GM10248 (cell line): Measurements from ENCODE around the gene BICD1.
"Not testable (repeated sequence)": the region's sequence is repeated elsewhere in the genome, so short reads cannot be mapped to it uniquely, and the experiment has no call there.

Source experiments
- CTCF ChIA-PET: fragments of 300-600 bp; sonication (Branson Sonifier 250); formaldehyde crosslinking; extraction: SDS; loops from one replicate; lab custom pipeline; 2021; ENCODE audit warnings: antibody characterized with exemption; lab: Yijun Ruan, JAX
- POLR2A ChIA-PET: fragments of 350-650 bp; sonication (Branson Sonifier 250); formaldehyde crosslinking; extraction: SDS; loops from one replicate; lab custom pipeline; 2020; ENCODE audit warnings: antibody characterized with exemption; lab: Yijun Ruan, JAX
- DNase-seq: peaks from one replicate; pipeline ENCODE4 v3.0.0; 2012; ENCODE audit errors: extremely low spot score
- CTCF ChIP-seq: IDR thresholded peaks from 2 replicates; pipeline ENCODE4 v1.5.1; 2012; ENCODE audit warnings: mild to moderate bottlenecking, low read depth; ENCODE audit errors: extremely low read depth, missing control alignments, control extremely low read depth

BICD1 gene

GRCh38 chr12:32226768-32227167, 120.1 kb downstream of the BICD1 start:
- no peak for TF ChIP-seq CTCF

DNA sequence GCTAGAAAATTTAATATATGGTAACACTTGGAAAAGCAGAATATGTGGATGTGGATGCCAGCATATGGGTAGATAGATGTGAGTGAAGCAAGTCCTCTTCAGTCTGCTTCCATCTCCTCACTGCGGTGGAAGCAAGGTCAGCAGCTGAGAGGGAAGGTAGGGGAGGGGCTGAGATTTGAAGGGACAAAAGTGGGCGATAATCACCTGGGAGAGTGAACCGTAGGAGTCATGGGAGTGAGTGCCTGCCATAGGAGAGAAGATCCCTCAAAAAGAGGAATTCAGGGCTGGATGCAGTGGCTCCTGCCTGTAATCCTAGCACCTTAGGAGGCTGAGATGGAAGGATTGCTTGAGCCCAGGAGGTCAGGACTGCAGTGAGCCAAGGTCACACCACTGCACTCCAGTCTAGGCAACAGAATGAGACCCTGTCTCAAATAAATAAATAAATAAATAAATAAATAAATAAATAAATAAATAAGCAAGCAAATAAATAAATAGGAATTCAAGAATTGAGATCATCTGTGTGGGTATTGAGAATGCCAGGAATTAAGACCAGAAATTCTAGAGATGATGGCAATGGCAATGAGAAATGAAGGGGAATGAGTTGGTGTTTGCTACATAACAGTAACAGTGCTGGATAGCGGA, 123.4 kb downstream of the BICD1 start:
- no peak for DNase-seq
- TF ChIP-seq CTCF = no peak
- CTCF ChIA-PET = no interaction called here
- POLR2A ChIA-PET = interaction anchor here (0.6 kb wide), 1 partner anchor 14 kb away, joined by 8 read pairs; no protein-coding TSS in a partner anchor

More at GRCh38 chr12:32226768-32227167, 120.1 kb downstream of the BICD1 start:
- CTCF ChIA-PET = no interaction called here
- no peak for DNase-seq
- POLR2A ChIA-PET = no interaction called here

DNA sequence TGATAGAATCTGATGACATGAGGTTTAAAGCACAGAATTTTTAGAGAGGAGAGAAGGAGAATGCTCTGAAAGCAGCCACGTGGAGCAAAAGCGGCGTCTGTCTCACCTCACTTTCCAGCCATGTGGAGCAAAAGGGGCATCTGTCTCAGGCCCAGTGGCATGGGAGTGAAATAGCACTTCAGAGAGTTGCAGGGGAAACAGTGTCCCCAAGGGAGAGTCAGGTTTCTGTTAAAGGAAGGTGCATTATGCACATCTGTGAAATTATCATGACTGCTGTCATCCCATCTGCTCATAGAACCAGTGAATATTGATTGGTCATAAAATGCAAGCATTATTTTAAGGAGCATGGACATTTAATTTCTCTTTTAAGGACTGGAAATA, 124.0 kb downstream of the BICD1 start:
- ChIA-PET CTCF (no interaction called here), POLR2A (no interaction called here)
- no peak for TF ChIP-seq CTCF
- DNase-seq = no peak

GRCh38 chr12:32231361-32231760, 124.7 kb downstream of the BICD1 start:
- POLR2A ChIA-PET, CTCF ChIA-PET, DNase-seq: not testable (repeated sequence)

GRCh38 chr12:32233568-32233967, 126.9 kb downstream of the BICD1 start:
- POLR2A ChIA-PET = no interaction called here
- no peak for DNase-seq
- CTCF ChIA-PET = interaction anchor here (0.9 to 2.0 kb wide), 2 partner anchors 9 kb away, joined by 5 to 7 read pairs; no protein-coding TSS in a partner anchor
- no peak for TF ChIP-seq CTCF

- DNase-seq = no peak
- TF ChIP-seq CTCF = no peak
- POLR2A ChIA-PET = no interaction called here
- CTCF ChIA-PET = interaction anchor here (1.2 kb wide), 1 partner anchor 10 kb away, joined by 4 read pairs; no protein-coding TSS in a partner anchor
These were observed 128.6 kb downstream of the BICD1 start for GRCh38 chr12:32235251-32235650.

DNA sequence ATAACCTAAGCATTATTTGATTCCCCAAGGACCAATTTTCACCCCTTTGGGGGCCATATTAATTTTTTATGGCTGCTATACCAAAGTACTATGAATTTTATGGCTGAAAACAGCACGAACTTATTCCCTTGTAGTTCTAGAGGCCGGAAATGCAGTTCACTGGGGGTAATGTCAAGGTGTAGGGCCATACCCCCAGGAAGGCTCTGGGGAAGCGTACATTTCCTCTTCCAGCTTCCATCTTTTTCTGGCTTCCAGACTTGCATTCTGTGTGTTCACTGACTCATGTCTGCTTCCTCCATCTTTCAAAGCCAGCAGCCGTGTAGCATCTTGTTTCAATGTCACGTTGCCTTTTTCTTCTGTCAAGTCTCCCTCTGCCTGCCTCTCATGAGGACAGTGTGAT, 133.5 kb downstream of the BICD1 start:
- ChIA-PET CTCF (no interaction called here), POLR2A (no interaction called here)
- no peak for TF ChIP-seq CTCF
- no peak for DNase-seq
